Endothelial cell of umbilical vein (primary cell): ENCODE results near the gene CTNND2. TPM values are rescaled to one million over a fixed set of nuclear protein-coding genes. Genes with fewer than 3 reads are reported as not detected.

Source experiments
- BruUV-seq: library from RNA; stranded (reverse); fragments of 400-500 nt; replicated peaks from 2 replicates; lab custom pipeline; 2021; lab: Mats Ljungman, UMichigan
- CTCF ChIA-PET: fragments of 300-600, 350-600 bp; sonication (Branson Sonifier 250); formaldehyde crosslinking; loops from one replicate; lab custom pipeline; 2021; ENCODE audit warnings: antibody characterized with exemption, inconsistent platforms; lab: Charles Lee
- POLR2A ChIA-PET: fragments of 300-600, 350-600 bp; sonication (Branson Sonifier 250); formaldehyde crosslinking; loops from one replicate; lab custom pipeline; 2021; ENCODE audit warnings: antibody characterized with exemption, inconsistent platforms; lab: Charles Lee
- DNase-seq: peaks from one replicate; pipeline ENCODE4 v3.0.0-alpha.2; 2011; ENCODE audit warnings: low read depth, low spot score
- FAIRE-seq: peaks from 2 replicates; lab custom pipeline; 2011; peaks lifted over from hg19 to GRCh38; lab: Jason Lieb, UNC
- H2AFZ ChIP-seq: 2 replicates; pipeline ENCODE4 v1.6.0; 2012; ENCODE audit warnings: low read depth, low read length, control low read depth, inconsistent platforms
- H3K27ac ChIP-seq: 2 replicates; pipeline ENCODE4 v1.5.1; 2011; ENCODE audit warnings: low read depth, mild to moderate bottlenecking, control low read depth, low read length, moderate library complexity; ENCODE audit not compliant: insufficient read depth
- H3K27me3 ChIP-seq, 2 experiments: 2 replicates each; pipeline versions ENCODE4 v1.6.0 to v1.6.1; 2011; ENCODE audit warnings: low read length in 2 of 2, mixed read lengths in 1 of 2; ENCODE audit not compliant: control insufficient read depth in 2 of 2, insufficient read depth in 2 of 2
- H3K36me3 ChIP-seq, 2 experiments: 2 replicates in 1 of 2; 3 replicates in 1 of 2; pipeline ENCODE4 v1.5.1; 2011; ENCODE audit warnings: low read length in 2 of 2, mild to moderate bottlenecking in 1 of 2, moderate library complexity in 1 of 2; ENCODE audit not compliant: control insufficient read depth in 2 of 2, insufficient read depth in 2 of 2; ENCODE audit errors: extremely low read depth in 1 of 2
- H3K4me1 ChIP-seq: 3 replicates; pipeline ENCODE4 v1.5.1; 2011; ENCODE audit warnings: mild to moderate bottlenecking, low read length; ENCODE audit not compliant: control insufficient read depth, insufficient read depth; ENCODE audit errors: extremely low read depth
- H3K4me2 ChIP-seq: 2 replicates; pipeline ENCODE4 v1.6.1; 2011; ENCODE audit warnings: low read length, control low read depth, mixed read lengths; ENCODE audit not compliant: insufficient read depth
- H3K4me3 ChIP-seq, 3 experiments: fragments of 200-600 bp in 1 of 3; sonication (generic), shearing (Covaris generic) in 1 of 3; replicated peaks in 1 of 3; 2 replicates each; pipeline ENCODE4 v1.5.1; 2011 to 2016; ENCODE audit warnings: control low read depth in 3 of 3, low read length in 3 of 3, mild to moderate bottlenecking in 2 of 3, inconsistent platforms in 1 of 3, low read depth in 1 of 3, moderate library complexity in 1 of 3; ENCODE audit not compliant: insufficient read depth in 1 of 3
- H3K79me2 ChIP-seq: 2 replicates; pipeline ENCODE4 v1.6.0; 2012; ENCODE audit warnings: low read length, inconsistent platforms; ENCODE audit not compliant: control insufficient read depth, insufficient read depth
- H3K9ac ChIP-seq: replicated peaks from 2 replicates; pipeline ENCODE3; 2011; ENCODE audit warnings: low read length, control low read depth; ENCODE audit not compliant: insufficient read depth; ENCODE audit errors: extremely low read depth
- H3K9me1 ChIP-seq: replicated peaks from 3 replicates; pipeline ENCODE4 v1.6.0; 2011; ENCODE audit warnings: mild to moderate bottlenecking, low read length; ENCODE audit not compliant: control insufficient read depth, insufficient read depth; ENCODE audit errors: extremely low read depth
- H3K9me3 ChIP-seq: replicated peaks from 2 replicates; pipeline ENCODE4 v1.5.1; 2012; ENCODE audit warnings: low read length, inconsistent platforms; ENCODE audit not compliant: control insufficient read depth, insufficient read depth
- H4K20me1 ChIP-seq: replicated peaks from 2 replicates; pipeline ENCODE3; 2011; ENCODE audit warnings: mild to moderate bottlenecking, low read length; ENCODE audit not compliant: control insufficient read depth, insufficient read depth; ENCODE audit errors: extremely low read depth
- EZH2 ChIP-seq: IDR thresholded peaks from 2 replicates; pipeline ENCODE4 v1.6.1; 2012; ENCODE audit warnings: borderline replicate concordance, low read depth, mild to moderate bottlenecking, moderate library complexity, low read length, inconsistent platforms; ENCODE audit not compliant: severe bottlenecking
- FOS ChIP-seq: IDR thresholded peaks from 2 replicates; pipeline ENCODE4 v1.6.1; 2011; ENCODE audit warnings: mild to moderate bottlenecking, low read length, moderate library complexity, borderline replicate concordance; ENCODE audit not compliant: insufficient read depth
- GATA2 ChIP-seq: IDR thresholded peaks from 2 replicates; pipeline ENCODE4 v1.7.0; 2011; ENCODE audit warnings: low read depth, mild to moderate bottlenecking, moderate library complexity, mixed read lengths, low read length; ENCODE audit not compliant: insufficient read length, insufficient read depth
- JUN ChIP-seq: IDR thresholded peaks from 2 replicates; pipeline ENCODE4 v1.6.1; 2011; ENCODE audit warnings: borderline replicate concordance, low read depth; ENCODE audit not compliant: insufficient read length, insufficient read depth
- MYC ChIP-seq: IDR thresholded peaks from one replicate; pipeline ENCODE4 v1.6.1; 2011; ENCODE audit warnings: mild to moderate bottlenecking, low read depth, low read length
- POLR2A ChIP-seq: IDR thresholded peaks from 2 replicates; pipeline ENCODE4 v1.6.1; 2012; ENCODE audit warnings: low read depth, mild to moderate bottlenecking, control low read depth, low read length
- POLR2AphosphoS5 ChIP-seq: IDR thresholded peaks from 2 replicates; pipeline ENCODE4 v1.6.1; 2012; ENCODE audit warnings: low read depth, mild to moderate bottlenecking, control low read depth, low read length, moderate library complexity; ENCODE audit not compliant: insufficient read depth
- dilution Hi-C: fragments of 300-500 bp; cut with MboI; formaldehyde crosslinking; loops from one replicate; pipeline ENCODE4 v1.15.0; 2019; ENCODE audit warnings: low sequenced_read_pairs; ENCODE audit not compliant: extremely low pct_ligation_motif_present
- intact Hi-C: fragments of 100-400 bp; cut with micrococcal nuclease; formaldehyde crosslinking; loops from one replicate; pipeline ENCODE4 v1.10.0; 2022
- polyA plus RNA-seq, 4 experiments: library from polyadenylated mRNA; depleted of rRNA in 3 of 4; stranded (reverse) in 3 of 4; unstranded in 1 of 4; fragments of >200 nt; gene quantifications; 2 replicates each; pipeline versions ENCODE4 v1.2.1 to v1.2.3, GENCODE V29; 2011 to 2012; ENCODE audit warnings: missing spikeins in 1 of 4
- total RNA-seq: library from RNA; stranded (reverse); gene quantifications from 2 replicates; pipeline ENCODE4 v1.2.3, GENCODE V29; 2021
- TF ChIP-seq, protein P1 (sequence below), 2 donors: IDR thresholded peaks; 1 replicate in 1 of 2; 2 replicates in 1 of 2; pipeline ENCODE4 v1.5.1; 2011; ENCODE audit warnings: low read length in 2 of 2, mild to moderate bottlenecking in 2 of 2, moderate library complexity in 2 of 2, control low read depth in 1 of 2, inconsistent platforms in 1 of 2, low read depth in 1 of 2; ENCODE audit not compliant: insufficient read depth in 1 of 2; ENCODE audit errors: extremely low read depth in 1 of 2
- TF ChIP-seq, protein P2 (sequence below): IDR thresholded peaks from 2 replicates; pipeline ENCODE4 v1.6.1; 2011; ENCODE audit not compliant: insufficient read depth, insufficient read length

The CTNND2 gene
- total and polyA plus RNA-seq, 2 donors (not counting 3 experiments of a cell fraction or from before 2014, with no cell fraction given), result not detected

DNA sequence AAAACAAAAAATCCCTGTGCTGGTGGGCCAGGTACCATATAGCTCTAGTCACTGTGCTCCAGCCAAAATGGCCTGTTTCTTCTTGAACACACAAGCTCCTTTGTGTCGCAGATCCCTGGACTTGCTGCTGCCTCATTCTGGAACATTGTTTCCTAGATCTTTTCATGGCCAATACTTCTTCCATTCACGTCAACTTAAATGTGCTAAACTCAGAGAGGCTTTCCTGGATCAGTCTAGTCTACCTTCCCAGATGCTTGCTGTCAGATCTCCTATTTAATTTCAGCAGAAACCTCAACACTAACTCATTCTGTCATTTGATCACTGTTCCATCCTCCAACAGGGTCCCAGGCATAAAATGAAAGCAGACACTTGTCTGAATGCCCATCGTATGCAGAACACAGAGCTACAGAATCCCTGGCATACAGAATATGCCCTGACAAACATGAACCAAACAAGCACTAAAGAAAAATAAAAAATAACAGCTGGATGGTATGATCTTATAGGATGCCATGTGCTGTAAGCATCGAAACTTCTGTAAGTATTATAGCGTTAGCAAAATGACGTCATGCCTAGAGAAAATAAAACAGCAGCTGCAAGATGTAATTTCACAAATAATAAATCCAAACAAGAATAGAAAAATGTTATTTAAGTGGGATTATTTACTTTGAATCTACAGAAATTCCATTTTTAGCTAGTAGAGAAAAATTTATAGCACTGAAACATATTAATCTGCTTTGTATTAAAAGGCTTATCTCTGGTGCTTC is 739.5 kb downstream of the CTNND2 start:
- H3K9me1 ChIP-seq, result no peaks in the 10 kb centered on the region
- no TSS peak for BruUV-seq
- no peaks in the 10 kb centered on the region for H3K27me3 ChIP-seq
- ChIA-PET POLR2A (no interaction called here), CTCF (interaction anchor here (1.0 kb wide), 1 partner anchor 16 kb away, joined by 3 read pairs; no protein-coding TSS in a partner anchor)
- H3K27ac ChIP-seq, result no peak overlapping the region
- no peak overlapping the region for H3K4me3 ChIP-seq
- H3K9me3 ChIP-seq, result no peaks in the 10 kb centered on the region
- dilution Hi-C loops (no loop called here), intact Hi-C loops (no loop called here)
- FAIRE-seq (no peak), DNase-seq (no peak)
- no peak overlapping the region for H2AFZ ChIP-seq
- H3K36me3 ChIP-seq, result no peaks in the 10 kb centered on the region
- H3K9ac ChIP-seq, result no peak overlapping the region
- H4K20me1 ChIP-seq, result no peaks in the 10 kb centered on the region
- H3K4me2 ChIP-seq, result no peak overlapping the region
- no peaks in the 10 kb centered on the region for H3K4me1 ChIP-seq
- no peaks in the 10 kb centered on the region for H3K79me2 ChIP-seq
- TF ChIP-seq, protein P1, sequence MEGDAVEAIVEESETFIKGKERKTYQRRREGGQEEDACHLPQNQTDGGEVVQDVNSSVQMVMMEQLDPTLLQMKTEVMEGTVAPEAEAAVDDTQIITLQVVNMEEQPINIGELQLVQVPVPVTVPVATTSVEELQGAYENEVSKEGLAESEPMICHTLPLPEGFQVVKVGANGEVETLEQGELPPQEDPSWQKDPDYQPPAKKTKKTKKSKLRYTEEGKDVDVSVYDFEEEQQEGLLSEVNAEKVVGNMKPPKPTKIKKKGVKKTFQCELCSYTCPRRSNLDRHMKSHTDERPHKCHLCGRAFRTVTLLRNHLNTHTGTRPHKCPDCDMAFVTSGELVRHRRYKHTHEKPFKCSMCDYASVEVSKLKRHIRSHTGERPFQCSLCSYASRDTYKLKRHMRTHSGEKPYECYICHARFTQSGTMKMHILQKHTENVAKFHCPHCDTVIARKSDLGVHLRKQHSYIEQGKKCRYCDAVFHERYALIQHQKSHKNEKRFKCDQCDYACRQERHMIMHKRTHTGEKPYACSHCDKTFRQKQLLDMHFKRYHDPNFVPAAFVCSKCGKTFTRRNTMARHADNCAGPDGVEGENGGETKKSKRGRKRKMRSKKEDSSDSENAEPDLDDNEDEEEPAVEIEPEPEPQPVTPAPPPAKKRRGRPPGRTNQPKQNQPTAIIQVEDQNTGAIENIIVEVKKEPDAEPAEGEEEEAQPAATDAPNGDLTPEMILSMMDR (IDR thresholded peaks at IDR 0.05; ENCODE audit: extremely low read depth in 1 of 2, insufficient read depth in 1 of 2, low read depth in 1 of 2, low read length in 2 of 2), result no peak
- no peak for TF ChIP-seq EZH2
- no peak for TF ChIP-seq POLR2A
- TF ChIP-seq JUN, result no peak
- no peak for TF ChIP-seq POLR2AphosphoS5
- TF ChIP-seq GATA2, result no peak
- TF ChIP-seq FOS, result no peak
- TF ChIP-seq MYC, result no peak
- TF ChIP-seq, protein P2, sequence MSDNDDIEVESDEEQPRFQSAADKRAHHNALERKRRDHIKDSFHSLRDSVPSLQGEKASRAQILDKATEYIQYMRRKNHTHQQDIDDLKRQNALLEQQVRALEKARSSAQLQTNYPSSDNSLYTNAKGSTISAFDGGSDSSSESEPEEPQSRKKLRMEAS, result no peak
